MCF 10A (cell line): Measurements from ENCODE around the gene HILPDA. TPM values are rescaled to one million over a fixed set of nuclear protein-coding genes. Genes with fewer than 3 reads are reported as not detected.

Experiments
- Bru-seq: library from RNA; stranded (reverse); fragments of 400-500 nt; gene quantifications from one replicate; lab custom pipeline; 2021; lab: Mats Ljungman, UMichigan
- BruChase-seq, 2 experiments: library from RNA; stranded (reverse); fragments of 400-500 nt; gene quantifications; one replicate each; lab custom pipeline; 2021; lab: Mats Ljungman, UMichigan
- BruUV-seq: library from RNA; stranded (reverse); fragments of 400-500 nt; replicated peaks from 2 replicates; lab custom pipeline; 2021; lab: Mats Ljungman, UMichigan
- CTCF ChIA-PET: fragments of 300-600 bp; sonication (Branson Sonifier 250); formaldehyde crosslinking; extraction: SDS; loops from one replicate; lab custom pipeline; 2021; ENCODE audit warnings: antibody characterized with exemption, inconsistent platforms; lab: Yijun Ruan, JAX
- POLR2A ChIA-PET: fragments of 300-600, 350-650 bp; sonication (Branson Sonifier 250); formaldehyde crosslinking; extraction: SDS; loops from one replicate; lab custom pipeline; 2020; ENCODE audit warnings: antibody characterized with exemption, inconsistent platforms; lab: Yijun Ruan, JAX
- DNase-seq: peaks from one replicate; pipeline ENCODE4 v3.0.0-alpha.2; 2018; ENCODE audit not compliant: unreplicated experiment
- H3K27ac Mint-ChIP-seq: one replicate; pipeline ENCODE4 v1.8.0; 2022; ENCODE audit warnings: mild to moderate bottlenecking, low read depth, mixed read lengths; ENCODE audit not compliant: unreplicated experiment
- H3K27me3 Mint-ChIP-seq: one replicate; pipeline ENCODE4 v1.8.0; 2022; ENCODE audit warnings: mixed read lengths; ENCODE audit not compliant: insufficient read depth, unreplicated experiment
- H3K36me3 Mint-ChIP-seq: one replicate; pipeline ENCODE4 v1.8.0; 2022; ENCODE audit warnings: mild to moderate bottlenecking, moderate library complexity, mixed read lengths; ENCODE audit not compliant: insufficient read depth, unreplicated experiment
- H3K4me1 Mint-ChIP-seq: one replicate; pipeline ENCODE4 v1.8.0; 2022; ENCODE audit warnings: mixed read lengths; ENCODE audit not compliant: insufficient read depth, unreplicated experiment
- H3K4me3 Mint-ChIP-seq: one replicate; pipeline ENCODE4 v1.8.0; 2022; ENCODE audit warnings: mild to moderate bottlenecking, moderate library complexity, mixed read lengths; ENCODE audit not compliant: unreplicated experiment
- H3K9me3 Mint-ChIP-seq: one replicate; pipeline ENCODE4 v1.8.0; 2022; ENCODE audit warnings: mixed read lengths; ENCODE audit not compliant: unreplicated experiment
- intact Hi-C: fragments of 100-400 bp; cut with micrococcal nuclease; formaldehyde crosslinking; loops from 2 replicates; pipeline ENCODE4 v1.14.1; 2022
- long read RNA-seq: library from polyadenylated mRNA; stranded (forward); transcript quantifications from one replicate; pipeline ENCODE4 v2.0.0, GENCODE V29; 2022
- total RNA-seq: library from RNA; stranded (reverse); gene quantifications from 2 replicates; pipeline ENCODE4 v1.2.3, GENCODE V29; 2022
- TF ChIP-seq, protein P1 (sequence below): fragments of 200-600 bp; IDR thresholded peaks from one replicate; pipeline ENCODE4 v1.8.0; 2022; ENCODE audit warnings: antibody characterized with exemption, mild to moderate bottlenecking; ENCODE audit not compliant: unreplicated experiment

The HILPDA gene, protein sequence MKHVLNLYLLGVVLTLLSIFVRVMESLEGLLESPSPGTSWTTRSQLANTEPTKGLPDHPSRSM
- total RNA-seq (6.2 and 8.3 TPM in 2 replicates), Bru-seq, nascent RNA (percentile 72 among the genes with signal in this experiment), BruChase-seq, experiment 1, labeled RNA remaining after a 6-hour chase (percentile 77 among the genes with signal in this experiment), BruChase-seq, experiment 2, labeled RNA remaining after a 2-hour chase (percentile 88 among the genes with signal in this experiment)
- long read RNA-seq, transcript HILPDA-201 (2 exons, 1,349 nt) = major isoform, 8 of 10 reads
- long read RNA-seq, partial matches to known transcripts = 0 of 10 reads
- long read RNA-seq, other reads (novel, unspliced or antisense) = 0 of 10 reads

DNA sequence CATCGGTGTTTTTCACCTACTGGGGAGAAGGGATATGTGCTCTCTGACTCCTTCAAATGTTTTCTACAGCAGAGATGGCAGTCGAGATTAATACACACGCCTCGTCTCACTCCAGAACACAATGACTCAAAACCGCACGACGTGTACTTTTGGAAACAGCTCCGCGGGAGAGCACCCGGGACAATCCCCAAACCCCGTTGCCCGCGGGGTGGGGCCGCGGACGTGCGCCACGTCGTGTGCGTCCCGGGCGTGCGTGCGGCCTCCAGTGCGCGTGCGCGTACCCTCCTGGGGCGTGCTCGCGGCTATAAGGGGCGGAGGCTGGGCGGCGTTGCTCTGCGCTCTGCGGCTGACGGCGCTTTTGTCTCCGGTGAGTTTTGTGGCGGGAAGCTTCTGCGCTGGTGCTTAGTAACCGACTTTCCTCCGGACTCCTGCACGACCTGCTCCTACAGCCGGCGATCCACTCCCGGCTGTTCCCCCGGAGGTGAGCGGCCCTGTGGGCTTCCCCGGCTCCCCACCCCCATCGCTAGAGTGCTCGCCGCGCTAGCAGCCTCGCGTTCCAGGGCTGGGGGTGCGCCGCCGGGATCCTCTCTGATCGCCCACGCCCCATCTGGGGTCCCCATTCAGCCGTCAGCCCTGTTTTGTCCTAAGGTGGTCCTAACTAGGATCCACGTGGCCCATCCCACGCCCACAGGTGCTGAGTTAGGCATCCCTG, at the start of gene HILPDA:
HILPDA (plus strand) TSS at position 336 of the 712 bp plus-strand sequence. CDS start 1,391 bp downstream, outside the sequence.
- TF ChIP-seq, protein P1, sequence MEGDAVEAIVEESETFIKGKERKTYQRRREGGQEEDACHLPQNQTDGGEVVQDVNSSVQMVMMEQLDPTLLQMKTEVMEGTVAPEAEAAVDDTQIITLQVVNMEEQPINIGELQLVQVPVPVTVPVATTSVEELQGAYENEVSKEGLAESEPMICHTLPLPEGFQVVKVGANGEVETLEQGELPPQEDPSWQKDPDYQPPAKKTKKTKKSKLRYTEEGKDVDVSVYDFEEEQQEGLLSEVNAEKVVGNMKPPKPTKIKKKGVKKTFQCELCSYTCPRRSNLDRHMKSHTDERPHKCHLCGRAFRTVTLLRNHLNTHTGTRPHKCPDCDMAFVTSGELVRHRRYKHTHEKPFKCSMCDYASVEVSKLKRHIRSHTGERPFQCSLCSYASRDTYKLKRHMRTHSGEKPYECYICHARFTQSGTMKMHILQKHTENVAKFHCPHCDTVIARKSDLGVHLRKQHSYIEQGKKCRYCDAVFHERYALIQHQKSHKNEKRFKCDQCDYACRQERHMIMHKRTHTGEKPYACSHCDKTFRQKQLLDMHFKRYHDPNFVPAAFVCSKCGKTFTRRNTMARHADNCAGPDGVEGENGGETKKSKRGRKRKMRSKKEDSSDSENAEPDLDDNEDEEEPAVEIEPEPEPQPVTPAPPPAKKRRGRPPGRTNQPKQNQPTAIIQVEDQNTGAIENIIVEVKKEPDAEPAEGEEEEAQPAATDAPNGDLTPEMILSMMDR = no peak
- no peaks in the 10 kb centered on the region for H3K9me3 Mint-ChIP-seq
- peaks cover 14% of the 10 kb centered on the region for H3K4me1 Mint-ChIP-seq
- peak within 1 kb of the TSS; percentile 95 for H3K4me3 Mint-ChIP-seq
- H3K36me3 Mint-ChIP-seq = peaks cover 7% of the 10 kb centered on the region
- peaks cover 25% of the 10 kb centered on the region for H3K27me3 Mint-ChIP-seq
- CTCF ChIA-PET = interaction anchor here (0.6 to 5.2 kb wide), 8 partner anchors 16 to 127 kb away, joined by 3 to 68 read pairs (median 4); no protein-coding TSS in a partner anchor
- POLR2A ChIA-PET = interaction anchor here (0.7 to 1.5 kb wide), 13 partner anchors 11 to 601 kb away, joined by 3 to 7 read pairs (median 4); partner anchors contain the start of gene METTL2B
- peak within 1 kb of the TSS; percentile 88 for H3K27ac Mint-ChIP-seq
- peak; percentile 94 for DNase-seq
- TSS peak; percentile 50 for BruUV-seq
- intact Hi-C loops = no loop called here

DNA sequence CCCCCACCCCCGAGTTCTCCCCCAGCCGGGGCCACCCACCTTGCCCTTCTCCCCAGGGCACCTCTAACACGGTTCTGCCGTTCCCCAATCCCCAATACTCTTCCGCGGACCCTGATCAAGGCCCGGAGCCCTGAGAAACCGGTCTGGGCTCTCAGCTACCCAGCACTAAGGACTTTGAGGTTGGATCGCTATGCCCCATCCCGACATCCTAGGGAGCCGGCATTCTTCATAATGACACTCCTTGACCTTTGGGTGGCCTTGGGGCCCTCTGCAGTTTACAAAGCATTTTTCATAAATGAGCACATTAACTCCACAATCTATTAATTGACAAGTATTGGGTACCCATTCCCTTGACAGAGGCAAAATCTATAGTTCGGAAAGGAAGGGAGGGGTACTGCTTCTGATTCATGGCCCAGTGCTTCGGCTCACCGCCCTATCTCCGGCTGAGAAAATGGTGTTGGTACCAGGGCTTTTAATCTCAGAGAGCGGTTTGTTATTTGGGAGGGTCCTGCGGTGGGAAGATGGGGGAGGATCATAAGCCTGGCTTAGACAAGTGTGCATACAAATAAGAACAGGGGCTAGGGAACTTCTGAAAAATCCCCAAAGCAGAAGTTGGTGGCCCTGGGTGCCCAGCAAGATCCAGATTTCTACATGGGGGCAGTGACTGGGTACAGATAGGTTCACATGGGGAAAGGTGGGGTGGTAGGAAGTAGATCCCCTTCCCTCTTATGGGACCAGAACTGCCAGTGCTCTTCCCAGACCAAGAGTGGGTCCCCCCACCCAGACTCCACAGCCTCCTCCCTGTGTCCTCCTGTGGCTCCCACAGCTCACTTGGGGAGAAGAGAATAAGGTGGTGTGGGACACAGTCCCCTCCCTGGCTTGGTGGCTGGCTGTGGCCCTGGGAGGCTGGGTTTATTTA, 49.1 kb upstream of the HILPDA start:
- Mint-ChIP-seq H3K4me3 (peak overlapping the region; percentile 80), H3K36me3 (peaks cover 15% of the 10 kb centered on the region), H3K9me3 (no peaks in the 10 kb centered on the region), H3K27ac (peak overlapping the region; percentile 78), H3K4me1 (peaks cover 17% of the 10 kb centered on the region), H3K27me3 (no peaks in the 10 kb centered on the region)
- TF ChIP-seq, protein P1 = no peak
- intact Hi-C loops = no loop called here
- BruUV-seq = no TSS peak
- DNase-seq = no peak
- ChIA-PET POLR2A (interaction anchor here (1.6 kb wide), 1 partner anchor 63 kb away, joined by 4 read pairs; the partner anchor contains the start of gene RBM28), CTCF (interaction anchor here (1.6 to 3.7 kb wide), 3 partner anchors 8 to 20 kb away, joined by 5 to 43 read pairs (median 20); no protein-coding TSS in a partner anchor)

DNA sequence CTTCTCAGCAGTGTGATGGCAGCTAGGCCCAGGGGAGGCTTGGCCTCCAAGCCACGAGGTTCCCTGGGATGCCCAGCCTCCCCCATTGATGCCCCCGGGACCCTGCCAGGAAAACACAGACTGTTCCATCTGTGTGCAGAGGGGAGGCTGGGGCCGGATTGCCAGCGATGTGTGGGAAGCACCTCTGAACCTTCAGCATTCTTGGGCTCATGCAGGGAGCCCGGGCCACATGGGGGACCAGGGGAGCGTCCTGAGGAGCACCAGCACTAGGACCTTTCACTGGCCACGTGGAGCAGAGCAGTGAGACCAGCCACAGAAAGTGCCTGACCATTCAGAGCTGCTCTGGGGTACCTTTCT, 48.5 kb upstream of the HILPDA start:
- H3K27ac Mint-ChIP-seq = no peak overlapping the region
- no peaks in the 10 kb centered on the region for H3K27me3 Mint-ChIP-seq
- DNase-seq = no peak
- ChIA-PET POLR2A (no interaction called here), CTCF (interaction anchor here (0.8 to 3.7 kb wide), 6 partner anchors 9 to 60 kb away, joined by 3 to 43 read pairs (median 6); no protein-coding TSS in a partner anchor)
- H3K9me3 Mint-ChIP-seq = no peaks in the 10 kb centered on the region
- peaks cover 11% of the 10 kb centered on the region for H3K36me3 Mint-ChIP-seq
- H3K4me3 Mint-ChIP-seq = no peak overlapping the region
- no TSS peak for BruUV-seq
- intact Hi-C loops = no loop called here
- peaks cover 17% of the 10 kb centered on the region for H3K4me1 Mint-ChIP-seq
- TF ChIP-seq, protein P1 = no peak
